K562 (cell line): Measurements from ENCODE around the gene ATP6V1G2. TPM values are rescaled to one million over a fixed set of nuclear protein-coding genes. Genes with fewer than 3 reads are reported as not detected.

Experiments used
- ARID2 ChIP-seq: fragments of 450-650 bp; IDR thresholded peaks from 2 replicates; pipeline ENCODE4 v1.6.1; 2017; ENCODE audit warnings: antibody characterized with exemption, mild to moderate bottlenecking
- CREM ChIP-seq: IDR thresholded peaks from 2 replicates; pipeline ENCODE4 v1.6.1; 2014; ENCODE audit warnings: antibody characterized with exemption, low read depth
- ERF ChIP-seq: fragments of 450-650 bp; formaldehyde crosslinking; IDR thresholded peaks from 2 replicates; pipeline ENCODE4 v1.4.0; 2020; ENCODE audit warnings: mild to moderate bottlenecking, mixed read lengths
- ID3 ChIP-seq, 2 experiments: fragments of 250-450 bp in 1 of 2; fragments of 450-650 bp in 1 of 2; sonication (Bioruptor Pico) in 1 of 2; IDR thresholded peaks; 2 replicates each; pipeline versions ENCODE4 v1.6.1 to v1.8.0; 2016 to 2021; ENCODE audit warnings: mild to moderate bottlenecking in 2 of 2, moderate library complexity in 2 of 2, missing compliant biosample characterization in 1 of 2, missing genetic modification characterization in 1 of 2
- KHSRP ChIP-seq: fragments of 450-650 bp; IDR thresholded peaks from 2 replicates; pipeline ENCODE4 v1.6.1; 2017
- STAG1 ChIP-seq: sonication (generic); formaldehyde crosslinking; IDR thresholded peaks from 2 replicates; pipeline ENCODE4 v1.5.0; 2020; ENCODE audit warnings: missing genetic modification reagents, borderline replicate concordance
- VEZF1 ChIP-seq: fragments of 200-800 bp; sonication (Bioruptor generic); IDR thresholded peaks from 2 replicates; pipeline ENCODE4 v1.6.1; 2017; ENCODE audit warnings: missing genetic modification characterization, missing compliant biosample characterization
- ZBTB40 ChIP-seq, 2 experiments: fragments of 450-650 bp in 1 of 2; sonication (generic) in 1 of 2; formaldehyde crosslinking in 1 of 2; IDR thresholded peaks; 2 replicates each; pipeline versions ENCODE4 v1.7.1 to v1.9.0; 2016 to 2022; ENCODE audit warnings: inconsistent platforms in 1 of 2, mild to moderate bottlenecking in 1 of 2, missing genetic modification reagents in 1 of 2
- ZNF41 ChIP-seq: fragments of 250-450 bp; sonication (Bioruptor Pico); conservative IDR thresholded peaks from 2 replicates; pipeline ENCODE4 v1.4.0; 2020; ENCODE audit warnings: mild to moderate bottlenecking
- ZNF431 ChIP-seq: sonication (generic); formaldehyde crosslinking; IDR thresholded peaks from 2 replicates; pipeline ENCODE4 v1.8.0; 2022; ENCODE audit warnings: mild to moderate bottlenecking, missing genetic modification reagents
- polyA plus RNA-seq, 8 experiments: library from polyadenylated mRNA; depleted of rRNA in 4 of 8; stranded (reverse) in 5 of 8; unstranded in 3 of 8; fragments of >200 nt; fragmentation: Nextera tagmentation in 2 of 8; fragmentation: Illumina TruSeq in 1 of 8; extraction: Ambion mirVana in 2 of 8; extraction: Trizol in 1 of 8; gene quantifications; 2 replicates each; pipeline versions ENCODE4 v1.2.1 to v1.2.3, GENCODE V29; 2011 to 2014; ENCODE audit warnings: inconsistent platforms in 1 of 8, missing spikeins in 1 of 8
- total RNA-seq, 7 experiments: library from RNA; depleted of rRNA in 6 of 7; stranded (reverse); fragments of >200 nt in 6 of 7; fragmentation: Illumina TruSeq in 2 of 7; extraction: Trizol in 2 of 7; gene quantifications; 2 replicates each; pipeline versions ENCODE4 v1.2.1 to v1.2.3, GENCODE V29; 2011 to 2021; ENCODE audit warnings: low replicate concordance in 1 of 7

Gene ATP6V1G2
- total and polyA plus RNA-seq, 9 of the 15 experiments (the other 6 are each of a cell fraction or from before 2014, with no cell fraction given), result 0.14 to 1.5 (median 0.33) TPM

- TF ChIP-seq KHSRP (no peak), ARID2 (no peak), ID3 (CRISPR knock-in tag; IDR thresholded peaks at IDR 0.05) (no peak), ID3 (tag; IDR thresholded peaks at IDR 0.05) (no peak), STAG1 (CRISPR knock-in tag) (peak; percentile 11; the same call in 1 of the 2 replicates), ZNF431 (CRISPR knock-in tag) (0 out of 2 replicates have a peak, but pooled peaks have one; percentile 26), CREM (0 out of 2 replicates have a peak, but pooled peaks have one; percentile 39), ZNF41 (CRISPR knock-in tag) (no peak), ZBTB40 (IDR thresholded peaks at IDR 0.05) (peak; percentile 44; the same call in 1 of the 2 replicates), ZBTB40 (CRISPR knock-in tag; IDR thresholded peaks at IDR 0.05) (no peak), ERF (peak; percentile 58; the same call in 1 of the 2 replicates), VEZF1 (CRISPR knock-in tag) (peak; percentile 79)
Measured at GRCh38 chr6:31559958-31560696, 13.7 kb upstream of the ATP6V1G2 start (continued).
